Dedifferentiated amniotic fluid mesenchymal stem cell (primary cell): ENCODE data around the gene FSHB.
"Not testable (repeated sequence)": the region's sequence is repeated elsewhere in the genome, so short reads cannot be mapped to it uniquely, and the experiment has no call there.

ENCODE experiments used
- DNase-seq: peaks from one replicate; pipeline ENCODE4 v3.0.0-alpha.2; 2016; ENCODE audit errors: extremely low spot score

FSHB gene

GRCh38 chr11:30230714-30231113 lies at the start of gene FSHB:
Gene FSHB, plus strand, starts transcription at chr11:30231014. Its CDS starts 889 bp downstream, at chr11:30231903.
- no peak for DNase-seq

GRCh38 chr11:30186748-30187147 lies 44.1 kb upstream of the FSHB start:
- no peak for DNase-seq

- no peak for DNase-seq
Measured at GRCh38 chr11:30192620-30193019, 38.2 kb upstream of the FSHB start.

- peak; percentile 20 for DNase-seq
Measured at GRCh38 chr11:30196400-30197206, 34.2 kb upstream of the FSHB start.

- DNase-seq: no peak
Measured at GRCh38 chr11:30197869-30198268, 32.9 kb upstream of the FSHB start.

GRCh38 chr11:30202989-30203388 lies 27.8 kb upstream of the FSHB start:
- DNase-seq: not testable (repeated sequence)

- DNase-seq: no peak
Measured at GRCh38 chr11:30203850-30204249, 27.0 kb upstream of the FSHB start.

GRCh38 chr11:30206249-30206996 lies 24.4 kb upstream of the FSHB start:
- no peak for DNase-seq

GRCh38 chr11:30210357-30210756 lies 20.5 kb upstream of the FSHB start:
- DNase-seq: no peak

GRCh38 chr11:30216534-30216933 lies 14.3 kb upstream of the FSHB start:
- DNase-seq: no peak

- DNase-seq: no peak
Measured at GRCh38 chr11:30218278-30218677, 12.5 kb upstream of the FSHB start.

GRCh38 chr11:30225642-30226041 lies 5.2 kb upstream of the FSHB start:
- no peak for DNase-seq

- DNase-seq: no peak
Measured at GRCh38 chr11:30228323-30228884, 2.4 kb upstream of the FSHB start.

- no peak for DNase-seq
Measured at GRCh38 chr11:30239025-30239424, 8.2 kb downstream of the FSHB start.

GRCh38 chr11:30244265-30244664 lies 13.5 kb downstream of the FSHB start:
- peak; percentile 48 for DNase-seq

GRCh38 chr11:30245621-30246020 lies 14.8 kb downstream of the FSHB start:
- no peak for DNase-seq

GRCh38 chr11:30254307-30255298 lies 23.8 kb downstream of the FSHB start:
- peak; percentile 29 for DNase-seq

GRCh38 chr11:30255637-30256036 lies 24.8 kb downstream of the FSHB start:
- DNase-seq: no peak

- DNase-seq: no peak
Measured at GRCh38 chr11:30257058-30257457, 26.2 kb downstream of the FSHB start.

GRCh38 chr11:30258679-30259078 lies 27.9 kb downstream of the FSHB start:
- DNase-seq: no peak

GRCh38 chr11:30260813-30261212 lies 30.0 kb downstream of the FSHB start:
- no peak for DNase-seq

GRCh38 chr11:30261821-30262220 lies 31.0 kb downstream of the FSHB start:
- DNase-seq: no peak
